OCI-LY7 (cell line): ENCODE results near the gene PTGES. TPM values are rescaled to one million over a fixed set of nuclear protein-coding genes. Genes with fewer than 3 reads are reported as not detected.

Source experiments
- Bru-seq: library from RNA; stranded (reverse); fragments of 400-500 nt; gene quantifications from one replicate; lab custom pipeline; 2021; lab: Mats Ljungman, UMichigan
- BruChase-seq, 2 experiments: library from RNA; stranded (reverse); fragments of 400-500 nt; gene quantifications; one replicate each; lab custom pipeline; 2021; lab: Mats Ljungman, UMichigan
- BruUV-seq: library from RNA; stranded (reverse); fragments of 400-500 nt; replicated peaks from 2 replicates; lab custom pipeline; 2021; lab: Mats Ljungman, UMichigan
- CTCF ChIA-PET: fragments of 300-600 bp; sonication (Branson Sonifier 250); formaldehyde crosslinking; loops from one replicate; lab custom pipeline; 2022; ENCODE audit warnings: antibody characterized with exemption; ENCODE audit not compliant: unreplicated experiment; lab: Charles Lee
- POLR2A ChIA-PET: fragments of 300-600 bp; sonication (Branson Sonifier 250); formaldehyde crosslinking; loops from one replicate; lab custom pipeline; 2022; ENCODE audit warnings: antibody characterized with exemption; lab: Charles Lee
- DNase-seq: peaks from one replicate; pipeline ENCODE4 v3.0.0-alpha.2; 2015; ENCODE audit warnings: low spot score
- H2AFZ ChIP-seq: fragments of 200-600 bp; sonication (generic), shearing (Covaris generic); 2 replicates; pipeline ENCODE4 v1.6.1; 2014; ENCODE audit warnings: mild to moderate bottlenecking, antibody characterized with exemption, low read length, moderate library complexity
- H3K27ac ChIP-seq: fragments of 200-600 bp; sonication (generic); 2 replicates; pipeline ENCODE4 v1.5.1; 2014; ENCODE audit warnings: mixed run types, low read depth, mild to moderate bottlenecking, moderate library complexity, low read length, inconsistent platforms; ENCODE audit not compliant: poor library complexity, severe bottlenecking
- H3K36me3 ChIP-seq: fragments of 200-600 bp; sonication (generic); 2 replicates; pipeline ENCODE4 v1.6.1; 2014; ENCODE audit warnings: mild to moderate bottlenecking, antibody characterized with exemption, low read length, moderate library complexity, mixed read lengths; ENCODE audit not compliant: insufficient read depth
- H3K4me1 ChIP-seq: fragments of 200-600 bp; sonication (generic); 2 replicates; pipeline ENCODE4 v1.5.1; 2014; ENCODE audit warnings: mild to moderate bottlenecking, low read length; ENCODE audit not compliant: insufficient read depth, poor library complexity, severe bottlenecking
- H3K4me2 ChIP-seq: fragments of 200-600 bp; sonication (generic); 2 replicates; pipeline ENCODE4 v1.6.1; 2014; ENCODE audit warnings: mild to moderate bottlenecking, low read length
- H3K4me3 ChIP-seq: fragments of 200-600 bp; sonication (generic); 2 replicates; pipeline ENCODE4 v1.5.1; 2014; ENCODE audit warnings: mild to moderate bottlenecking, low read depth, low read length; ENCODE audit not compliant: poor library complexity, severe bottlenecking
- H3K79me2 ChIP-seq: fragments of 200-600 bp; sonication (generic); 2 replicates; pipeline ENCODE4 v1.6.1; 2016; ENCODE audit warnings: low read depth, mild to moderate bottlenecking, low read length, moderate library complexity, mixed read lengths; ENCODE audit not compliant: insufficient read depth
- H3K9me2 ChIP-seq: fragments of 200-600 bp; sonication (generic); 2 replicates; pipeline ENCODE4 v1.6.1; 2016; ENCODE audit warnings: mild to moderate bottlenecking, low read length, mixed read lengths; ENCODE audit not compliant: insufficient read depth
- H3K9me3 ChIP-seq: fragments of 200-600 bp; sonication (generic); 2 replicates; pipeline ENCODE4 v1.6.1; 2014; ENCODE audit warnings: mild to moderate bottlenecking, mixed run types, low read length, mixed read lengths
- H4K20me1 ChIP-seq: fragments of 200-600 bp; sonication (generic); 2 replicates; pipeline ENCODE4 v1.6.1; 2014; ENCODE audit warnings: mild to moderate bottlenecking, antibody characterized with exemption, low read length, moderate library complexity, mixed read lengths; ENCODE audit not compliant: insufficient read depth
- EZH2phosphoT487 ChIP-seq: fragments of 200-600 bp; sonication (generic); IDR thresholded peaks from 2 replicates; pipeline ENCODE4 v1.6.1; 2018; ENCODE audit warnings: low read depth, borderline replicate concordance, mild to moderate bottlenecking, mixed run types, antibody characterized with exemption, low read length, moderate library complexity, mixed read lengths
- intact Hi-C: fragments of 100-400 bp; cut with micrococcal nuclease; formaldehyde crosslinking; loops from one replicate; pipeline ENCODE4 v1.10.0; 2022; ENCODE audit not compliant: unreplicated experiment
- long read RNA-seq: library from polyadenylated mRNA; stranded (forward); transcript quantifications from one replicate; pipeline ENCODE4 v2.0.0, GENCODE V29; 2022
- total RNA-seq, 2 experiments: library from RNA; depleted of rRNA in 1 of 2; stranded (reverse); fragments of >200 nt in 1 of 2; shearing (Covaris generic) in 1 of 2; gene quantifications; 2 replicates each; pipeline ENCODE4 v1.2.3, GENCODE V29; 2014 to 2022
- TF ChIP-seq, protein P1 (sequence below): fragments of 200-600 bp; sonication (generic); conservative IDR thresholded peaks from 2 replicates; pipeline ENCODE4 v1.5.1; 2014; ENCODE audit warnings: mild to moderate bottlenecking, antibody characterized with exemption, low read length, moderate library complexity, mixed read lengths

PTGES gene, protein sequence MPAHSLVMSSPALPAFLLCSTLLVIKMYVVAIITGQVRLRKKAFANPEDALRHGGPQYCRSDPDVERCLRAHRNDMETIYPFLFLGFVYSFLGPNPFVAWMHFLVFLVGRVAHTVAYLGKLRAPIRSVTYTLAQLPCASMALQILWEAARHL
- total RNA-seq (2014; rRNA removed; shearing (Covaris generic)) (not detected in 2 replicates), total RNA-seq (2022) (not detected in 2 replicates), Bru-seq, nascent RNA (percentile 13 among the genes with signal in this experiment), BruChase-seq, experiment 1, labeled RNA remaining after a 6-hour chase (percentile 13 among the genes with signal in this experiment), BruChase-seq, experiment 2, labeled RNA remaining after a 2-hour chase (percentile 15 among the genes with signal in this experiment)
- long read RNA-seq: 0 reads

DNA sequence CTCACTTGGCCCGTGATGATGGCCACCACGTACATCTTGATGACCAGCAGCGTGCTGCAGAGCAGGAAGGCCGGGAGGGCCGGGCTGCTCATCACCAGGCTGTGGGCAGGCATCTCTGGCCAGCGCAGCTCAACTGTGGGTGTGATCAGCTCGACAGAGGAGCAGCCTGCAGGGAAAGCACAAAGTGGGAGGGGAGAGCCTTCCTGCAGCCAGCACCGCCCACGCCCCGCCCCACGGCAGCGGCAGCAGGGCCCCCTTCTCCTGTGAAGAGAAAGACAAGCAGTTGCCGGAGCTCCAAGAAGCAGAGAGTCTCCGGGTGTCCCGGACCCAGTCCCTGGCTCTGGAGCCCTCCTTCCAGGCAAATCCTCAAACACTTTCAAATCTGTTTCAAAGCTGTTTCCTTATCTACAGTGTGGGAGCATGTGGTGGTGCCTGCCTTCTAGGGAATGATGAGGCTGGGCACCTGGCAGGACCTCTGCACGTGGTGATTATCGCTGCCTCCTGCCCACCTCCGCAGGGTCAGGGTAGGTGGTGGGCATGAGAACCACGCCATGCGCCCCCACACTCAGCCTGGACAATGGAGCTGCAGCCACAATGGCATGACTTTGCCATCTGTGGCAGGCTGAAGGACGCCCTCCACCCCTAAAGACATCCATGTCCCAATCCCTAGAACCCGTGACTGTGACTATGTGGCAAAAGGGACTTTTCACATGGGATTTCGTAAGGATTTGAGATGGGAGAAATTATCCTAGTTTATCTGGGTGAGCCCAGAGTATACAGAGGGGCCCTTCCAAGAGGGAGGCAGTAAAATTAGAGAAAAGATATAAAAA is at the start of gene PTGES:
Gene PTGES (minus strand): TSS at position 143 of the 830 bp plus-strand sequence. CDS start 30 bp downstream, at position 113.
- intact Hi-C loops: no loop called here
- no TSS peak for BruUV-seq
- ChIA-PET CTCF (no interaction called here), POLR2A (no interaction called here)
- Histone ChIP-seq H3K9me2 (no peaks in the 10 kb centered on the region), H3K4me2 (no peak within 1 kb of the TSS), H4K20me1 (no peaks in the 10 kb centered on the region), H2AFZ (no peak within 1 kb of the TSS), H3K9me3 (no peaks in the 10 kb centered on the region), H3K36me3 (no peaks in the 10 kb centered on the region), H3K4me1 (no peaks in the 10 kb centered on the region), H3K79me2 (no peaks in the 10 kb centered on the region), H3K27ac (no peak within 1 kb of the TSS), H3K4me3 (no peak within 1 kb of the TSS)
- no peak for TF ChIP-seq EZH2phosphoT487
- TF ChIP-seq, protein P1, sequence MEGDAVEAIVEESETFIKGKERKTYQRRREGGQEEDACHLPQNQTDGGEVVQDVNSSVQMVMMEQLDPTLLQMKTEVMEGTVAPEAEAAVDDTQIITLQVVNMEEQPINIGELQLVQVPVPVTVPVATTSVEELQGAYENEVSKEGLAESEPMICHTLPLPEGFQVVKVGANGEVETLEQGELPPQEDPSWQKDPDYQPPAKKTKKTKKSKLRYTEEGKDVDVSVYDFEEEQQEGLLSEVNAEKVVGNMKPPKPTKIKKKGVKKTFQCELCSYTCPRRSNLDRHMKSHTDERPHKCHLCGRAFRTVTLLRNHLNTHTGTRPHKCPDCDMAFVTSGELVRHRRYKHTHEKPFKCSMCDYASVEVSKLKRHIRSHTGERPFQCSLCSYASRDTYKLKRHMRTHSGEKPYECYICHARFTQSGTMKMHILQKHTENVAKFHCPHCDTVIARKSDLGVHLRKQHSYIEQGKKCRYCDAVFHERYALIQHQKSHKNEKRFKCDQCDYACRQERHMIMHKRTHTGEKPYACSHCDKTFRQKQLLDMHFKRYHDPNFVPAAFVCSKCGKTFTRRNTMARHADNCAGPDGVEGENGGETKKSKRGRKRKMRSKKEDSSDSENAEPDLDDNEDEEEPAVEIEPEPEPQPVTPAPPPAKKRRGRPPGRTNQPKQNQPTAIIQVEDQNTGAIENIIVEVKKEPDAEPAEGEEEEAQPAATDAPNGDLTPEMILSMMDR: no peak
- no peak for DNase-seq

DNA sequence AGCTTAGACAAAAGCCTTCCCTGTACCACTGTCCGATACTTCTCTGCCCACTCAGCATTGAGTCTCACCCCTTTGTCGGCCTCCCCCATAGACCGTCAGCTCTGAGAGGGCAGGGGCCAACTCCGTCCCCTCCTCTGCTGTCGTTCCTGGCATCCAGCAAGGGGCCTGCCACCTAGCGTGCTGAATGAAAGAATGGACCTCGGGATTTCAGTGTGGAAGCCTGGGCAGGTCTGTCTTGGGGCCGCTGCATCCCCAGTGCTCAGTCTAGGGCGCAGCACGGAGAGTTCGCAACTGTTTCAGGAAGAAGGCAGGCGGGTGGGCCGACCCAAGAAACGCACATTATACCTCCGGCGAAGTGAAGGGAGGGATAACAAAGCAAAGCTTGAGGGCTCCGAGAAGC is 48.7 kb upstream of the PTGES start:
- TF ChIP-seq, protein P1: no peak
- TF ChIP-seq EZH2phosphoT487: no peak
- Histone ChIP-seq H3K9me3 (no peaks in the 10 kb centered on the region), H4K20me1 (no peaks in the 10 kb centered on the region), H3K27ac (no peak overlapping the region), H3K4me3 (no peak overlapping the region), H3K79me2 (peaks cover 11% of the 10 kb centered on the region), H3K4me1 (peaks cover 11% of the 10 kb centered on the region), H2AFZ (no peak overlapping the region), H3K4me2 (no peak overlapping the region), H3K36me3 (peaks cover 14% of the 10 kb centered on the region; the same call in 1 of the 2 replicates), H3K9me2 (no peaks in the 10 kb centered on the region)
- ChIA-PET CTCF (no interaction called here), POLR2A (interaction anchor here (0.6 kb wide), 1 partner anchor 32 kb away, joined by 3 read pairs; no protein-coding TSS in a partner anchor)
- intact Hi-C loops: no loop called here
- BruUV-seq: no TSS peak
- DNase-seq: no peak
